Measurements from ENCODE around the gene YLPM1. TPM values are rescaled to one million over a fixed set of nuclear protein-coding genes. Genes with fewer than 3 reads are reported as not detected.

YLPM1 gene
- total and polyA plus RNA-seq, 4 donors, result 13.3 to 124 (median 28.6) TPM

DNA sequence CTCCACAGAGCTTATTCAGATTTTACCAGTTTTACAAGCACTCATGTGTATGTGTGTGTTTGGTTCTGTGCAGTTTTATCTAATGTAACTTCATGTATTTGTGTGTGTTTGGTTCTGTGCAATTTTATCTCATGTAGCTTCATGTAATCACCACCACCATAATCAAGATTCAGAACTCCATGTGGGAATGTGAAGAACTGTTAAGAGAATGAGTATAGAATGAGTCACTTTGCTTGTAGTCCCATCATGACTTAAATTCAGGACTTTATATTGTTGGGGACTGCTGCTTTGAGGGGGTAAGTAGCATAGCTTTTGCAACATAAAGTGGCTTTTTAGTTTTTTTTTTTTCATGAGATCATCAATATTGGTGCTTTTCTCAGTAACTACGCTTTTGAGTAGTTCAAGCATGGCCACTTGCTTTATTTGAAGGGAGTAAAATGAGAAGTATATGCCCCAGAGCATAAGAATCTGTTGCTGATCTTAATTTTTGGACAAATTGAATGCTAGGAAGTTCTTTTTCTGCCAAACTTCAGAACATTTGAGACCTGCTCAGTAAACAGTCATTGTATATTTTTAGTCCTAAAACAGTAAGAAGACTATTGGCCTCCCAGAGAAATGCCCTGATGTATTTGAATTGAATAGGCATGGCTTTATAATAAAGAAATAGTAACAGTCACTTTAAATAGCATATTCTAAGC is 84.0 kb downstream of the YLPM1 start:
- Histone ChIP-seq H3K27me3 (ENCODE audit: control insufficient read depth in 3 of 3, insufficient read depth in 3 of 3, low read length in 2 of 3) (no peaks in the 10 kb centered on the region), H3K9ac (ENCODE audit: insufficient read depth in 1 of 2, low read length in 2 of 2) (no peak overlapping the region), H3K9me3 (ENCODE audit: control insufficient read depth in 4 of 4, insufficient read depth in 3 of 4, low read length in 3 of 4) (no peaks in the 10 kb centered on the region), H3K4me3 (no peak overlapping the region), H3K36me3 (ENCODE audit: control insufficient read depth in 4 of 4, insufficient read depth in 4 of 4, low read length in 4 of 4) (no peaks in the 10 kb centered on the region), H3K27ac (ENCODE audit: low read depth in 1 of 2, low read length in 1 of 2) (no peak overlapping the region), H3K4me1 (ENCODE audit: control insufficient read depth in 5 of 5, insufficient read depth in 5 of 5, low read length in 5 of 5) (peaks cover 0 to 4% (median 0%) of the 10 kb centered on the region in 5 donors)
- WGBS, 2 donors, result 93 to 96% methylated on average over 1 of the region's 1 CpG
- DNase-seq (no peak), ATAC-seq (ENCODE audit: insufficient read depth, low FRiP score) (no peak)
- TF ChIP-seq, protein P1, sequence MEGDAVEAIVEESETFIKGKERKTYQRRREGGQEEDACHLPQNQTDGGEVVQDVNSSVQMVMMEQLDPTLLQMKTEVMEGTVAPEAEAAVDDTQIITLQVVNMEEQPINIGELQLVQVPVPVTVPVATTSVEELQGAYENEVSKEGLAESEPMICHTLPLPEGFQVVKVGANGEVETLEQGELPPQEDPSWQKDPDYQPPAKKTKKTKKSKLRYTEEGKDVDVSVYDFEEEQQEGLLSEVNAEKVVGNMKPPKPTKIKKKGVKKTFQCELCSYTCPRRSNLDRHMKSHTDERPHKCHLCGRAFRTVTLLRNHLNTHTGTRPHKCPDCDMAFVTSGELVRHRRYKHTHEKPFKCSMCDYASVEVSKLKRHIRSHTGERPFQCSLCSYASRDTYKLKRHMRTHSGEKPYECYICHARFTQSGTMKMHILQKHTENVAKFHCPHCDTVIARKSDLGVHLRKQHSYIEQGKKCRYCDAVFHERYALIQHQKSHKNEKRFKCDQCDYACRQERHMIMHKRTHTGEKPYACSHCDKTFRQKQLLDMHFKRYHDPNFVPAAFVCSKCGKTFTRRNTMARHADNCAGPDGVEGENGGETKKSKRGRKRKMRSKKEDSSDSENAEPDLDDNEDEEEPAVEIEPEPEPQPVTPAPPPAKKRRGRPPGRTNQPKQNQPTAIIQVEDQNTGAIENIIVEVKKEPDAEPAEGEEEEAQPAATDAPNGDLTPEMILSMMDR (IDR thresholded peaks at IDR 0.05; ENCODE audit: control extremely low read depth, extremely low read depth), result no peak

DNA sequence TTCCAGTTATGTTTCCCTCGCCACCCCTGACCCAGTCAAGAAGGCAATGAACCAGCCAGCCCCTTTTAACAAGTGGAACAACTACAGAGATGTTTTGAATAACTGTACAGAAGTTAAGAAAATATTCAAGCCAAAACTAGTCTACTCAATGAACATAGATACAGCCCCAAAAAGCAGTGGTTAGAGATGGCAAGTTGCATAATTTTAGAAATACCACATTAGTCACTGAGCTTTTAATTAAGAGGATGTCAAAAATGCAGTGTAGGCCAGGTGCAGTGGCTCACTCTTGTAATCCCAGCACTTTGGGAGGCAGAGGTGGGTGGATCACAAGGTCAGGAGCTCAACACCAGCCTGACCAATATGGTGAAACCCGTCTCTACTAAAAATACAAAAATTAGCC is 85.7 kb downstream of the YLPM1 start:
- no peak overlapping the region for H3K9ac ChIP-seq (ENCODE audit: insufficient read depth in 1 of 2, low read length in 2 of 2)
- ATAC-seq (ENCODE audit: insufficient read depth, low FRiP score), result no peak
- H3K36me3 ChIP-seq (ENCODE audit: control insufficient read depth in 4 of 4, insufficient read depth in 4 of 4, low read length in 4 of 4), result no peaks in the 10 kb centered on the region
- DNase-seq, result no peak
- TF ChIP-seq, protein P1 (IDR thresholded peaks at IDR 0.05; ENCODE audit: control extremely low read depth, extremely low read depth), result no peak
- no peaks in the 10 kb centered on the region for H3K27me3 ChIP-seq (ENCODE audit: control insufficient read depth in 3 of 3, insufficient read depth in 3 of 3, low read length in 2 of 3)
- no peak overlapping the region for H3K4me3 ChIP-seq
- H3K4me1 ChIP-seq (ENCODE audit: control insufficient read depth in 5 of 5, insufficient read depth in 5 of 5, low read length in 5 of 5), result peaks cover 0 to 8% (median 4%) of the 10 kb centered on the region in 5 donors
- no peaks in the 10 kb centered on the region for H3K9me3 ChIP-seq (ENCODE audit: control insufficient read depth in 4 of 4, insufficient read depth in 3 of 4, low read length in 3 of 4)
- no peak overlapping the region for H3K27ac ChIP-seq (ENCODE audit: low read depth in 1 of 2, low read length in 1 of 2)
- 84 to 86% methylated on average over 2 of the region's 2 CpGs for WGBS, 2 donors

DNA sequence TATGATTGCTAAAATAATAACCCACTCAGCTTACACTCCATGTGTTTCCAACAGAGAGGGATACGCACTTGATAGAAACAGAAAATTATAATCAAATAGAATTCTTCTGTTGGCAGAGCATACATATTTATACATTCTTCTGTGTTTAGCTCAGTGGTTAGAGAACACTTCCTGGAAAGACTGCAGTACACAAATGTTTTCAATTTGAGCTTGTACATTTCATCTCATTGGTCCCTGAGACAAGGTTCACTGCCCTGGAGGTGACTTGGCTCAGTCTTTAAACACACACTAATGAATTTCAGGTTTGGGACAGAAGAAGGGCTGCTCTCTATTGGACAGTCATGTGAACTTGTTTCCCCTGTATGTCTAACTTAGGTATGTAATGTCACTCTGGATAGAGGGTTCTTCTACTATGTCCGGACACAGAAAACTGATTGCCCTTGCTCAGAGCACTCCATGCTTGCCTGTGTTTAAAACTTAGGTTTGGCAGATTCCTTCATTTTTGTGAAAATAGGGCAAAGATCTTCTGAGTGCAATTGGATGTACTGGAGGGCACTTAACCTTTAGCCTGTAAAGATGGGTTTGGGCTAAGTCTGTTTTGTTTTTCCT is 89.9 kb downstream of the YLPM1 start:
- DNase-seq (peak in 2 of 3 donors; percentile 42 to 48), ATAC-seq (ENCODE audit: insufficient read depth, low FRiP score) (no peak)
- Histone ChIP-seq H3K9me3 (ENCODE audit: control insufficient read depth in 4 of 4, insufficient read depth in 3 of 4, low read length in 3 of 4) (no peaks in the 10 kb centered on the region), H3K9ac (ENCODE audit: insufficient read depth in 1 of 2, low read length in 2 of 2) (no peak overlapping the region), H3K36me3 (ENCODE audit: control insufficient read depth in 4 of 4, insufficient read depth in 4 of 4, low read length in 4 of 4) (no peaks in the 10 kb centered on the region), H3K27me3 (ENCODE audit: control insufficient read depth in 3 of 3, insufficient read depth in 3 of 3, low read length in 2 of 3) (no peaks in the 10 kb centered on the region), H3K27ac (ENCODE audit: low read depth in 1 of 2, low read length in 1 of 2) (no peak overlapping the region), H3K4me3 (no peak overlapping the region), H3K4me1 (ENCODE audit: control insufficient read depth in 5 of 5, insufficient read depth in 5 of 5, low read length in 5 of 5) (peaks cover 0 to 12% (median 7%) of the 10 kb centered on the region in 5 donors)
- WGBS, 2 donors, result 33 to 59% methylated on average over 2 of the region's 2 CpGs
- TF ChIP-seq, protein P1 (IDR thresholded peaks at IDR 0.05; ENCODE audit: control extremely low read depth, extremely low read depth), result no peak
